ENCODE measurements around the gene TUBG1.
"Not testable (repeated sequence)": the region's sequence is repeated elsewhere in the genome, so short reads cannot be mapped to it uniquely, and the experiment has no call there.

The TUBG1 gene

DNA sequence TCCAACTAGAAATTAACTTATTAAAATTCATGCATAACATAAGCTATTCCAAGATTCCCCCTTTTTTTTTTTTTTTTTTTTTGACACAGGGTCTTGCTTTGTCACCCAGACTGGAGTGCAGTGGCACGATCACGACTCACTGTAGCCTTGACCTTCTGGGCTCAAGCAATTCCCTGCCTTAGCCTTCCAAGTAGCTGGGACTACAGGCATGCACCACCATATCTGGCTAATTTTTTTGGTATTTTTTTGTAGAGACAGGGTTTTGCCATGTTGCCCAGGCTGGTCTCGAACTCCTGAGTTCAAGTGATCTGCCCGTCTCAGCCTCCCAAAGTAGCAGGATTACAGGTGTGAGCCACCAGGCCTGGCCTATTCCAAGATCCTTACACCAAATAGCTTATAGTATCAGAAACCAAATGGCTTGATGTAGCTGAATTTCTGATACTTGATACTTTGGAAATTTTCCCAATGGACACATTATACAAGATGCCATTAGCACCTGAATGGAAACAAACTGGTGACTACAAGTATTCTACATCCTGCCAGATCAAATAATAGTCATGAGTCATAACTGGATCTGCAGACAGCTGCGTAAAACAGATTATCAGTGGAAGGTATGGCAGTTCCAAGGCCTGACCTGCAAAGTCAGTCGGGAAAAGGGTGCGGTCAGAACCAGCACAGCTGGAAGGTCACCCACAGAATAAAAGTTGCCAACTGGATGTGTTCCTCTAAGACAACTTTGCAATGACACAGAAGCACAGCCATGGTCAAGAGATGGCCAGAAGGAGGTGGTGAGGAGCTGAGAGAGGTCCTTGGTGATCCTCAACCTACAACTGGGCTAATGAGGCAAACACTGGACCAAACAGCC lies 14.5 kb downstream of the TUBG1 start:
- no peak overlapping the region for H3K27ac Mint-ChIP-seq
- no peaks in the 10 kb centered on the region for H3K36me3 Mint-ChIP-seq
- H3K4me3 Mint-ChIP-seq = no peak overlapping the region
- no peak for DNase-seq
- peaks cover 0 to 8% of the 10 kb centered on the region in 2 donors for H3K27me3 Mint-ChIP-seq
- H3K9me3 Mint-ChIP-seq = no peaks in the 10 kb centered on the region
- no peak for ATAC-seq (replicated peaks)
- peaks cover 3 to 5% of the 10 kb centered on the region in 2 donors for H3K4me1 Mint-ChIP-seq

DNA sequence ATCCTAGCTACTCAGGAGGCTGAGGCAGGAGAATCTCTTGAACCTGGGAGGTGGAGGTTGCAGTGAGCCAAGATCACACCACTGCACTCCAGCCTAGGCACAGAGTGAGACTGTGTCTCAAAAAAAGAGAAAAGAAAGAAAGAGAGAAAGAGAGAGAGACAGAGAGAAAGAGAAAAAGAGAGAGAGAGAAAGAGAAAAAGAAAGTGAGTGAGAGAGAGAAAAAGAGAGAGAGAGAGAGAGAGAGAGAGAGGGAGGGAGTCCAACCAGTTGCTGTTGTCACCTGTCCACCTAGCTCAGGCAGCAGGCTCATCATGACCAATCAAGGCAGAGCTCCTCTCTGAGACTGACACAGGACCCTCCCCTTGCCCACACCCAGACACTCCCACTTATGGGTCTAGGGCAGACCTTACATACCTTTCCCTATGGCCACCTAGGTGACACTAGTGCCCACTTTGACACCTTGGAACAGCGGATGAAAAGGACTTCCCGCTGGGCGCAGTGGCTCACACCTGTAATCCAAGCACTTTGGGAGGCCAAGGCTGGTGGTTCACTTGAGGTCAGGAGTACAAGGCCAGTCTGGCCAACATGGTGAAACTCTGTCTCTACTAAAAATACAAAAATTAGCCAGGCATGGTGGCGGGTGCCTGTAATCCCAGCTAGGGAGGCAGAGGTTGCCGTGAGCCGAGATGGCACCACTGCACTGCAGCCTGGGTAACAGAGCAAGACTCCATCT lies 17.7 kb downstream of the TUBG1 start:
- ATAC-seq (replicated peaks); DNase-seq; H3K4me1 Mint-ChIP-seq; H3K4me3 Mint-ChIP-seq; H3K27ac Mint-ChIP-seq; H3K36me3 Mint-ChIP-seq; H3K27me3 Mint-ChIP-seq; H3K9me3 Mint-ChIP-seq: not testable (repeated sequence)

DNA sequence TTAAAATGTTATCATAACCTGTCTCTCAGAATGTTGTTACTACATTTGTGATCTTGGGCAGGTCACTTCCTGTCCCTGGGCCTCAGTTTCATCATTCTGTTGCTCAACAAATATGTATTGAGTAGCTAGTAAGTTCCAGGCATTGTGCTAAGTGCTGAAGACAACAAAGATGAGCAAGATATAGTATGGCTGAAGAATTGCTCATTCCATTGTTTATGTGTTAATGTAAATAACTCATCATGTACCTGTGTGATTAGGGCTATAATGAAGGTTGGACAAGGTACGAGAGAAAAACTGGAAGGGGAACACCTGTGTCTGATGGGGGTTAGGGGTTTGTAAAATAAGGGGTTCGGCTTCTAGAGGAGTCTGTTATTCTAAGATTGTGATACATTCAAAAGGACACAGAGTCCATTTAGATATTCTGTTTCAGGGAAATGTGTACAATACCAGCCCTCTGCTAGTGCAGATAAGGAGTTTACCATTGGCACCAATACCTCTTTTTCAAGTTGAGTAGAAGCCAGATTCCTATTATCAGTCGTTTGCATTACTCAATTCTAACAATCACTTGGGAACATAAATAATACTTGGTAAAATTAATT lies 20.0 kb downstream of the TUBG1 start:
- H3K36me3 Mint-ChIP-seq = no peaks in the 10 kb centered on the region
- H3K27me3 Mint-ChIP-seq = peaks cover 4 to 8% of the 10 kb centered on the region in 2 donors
- DNase-seq (no peak), ATAC-seq (replicated peaks) (no peak)
- H3K4me1 Mint-ChIP-seq = no peaks in the 10 kb centered on the region
- H3K4me3 Mint-ChIP-seq = no peak overlapping the region
- H3K27ac Mint-ChIP-seq = no peak overlapping the region
- no peaks in the 10 kb centered on the region for H3K9me3 Mint-ChIP-seq

DNA sequence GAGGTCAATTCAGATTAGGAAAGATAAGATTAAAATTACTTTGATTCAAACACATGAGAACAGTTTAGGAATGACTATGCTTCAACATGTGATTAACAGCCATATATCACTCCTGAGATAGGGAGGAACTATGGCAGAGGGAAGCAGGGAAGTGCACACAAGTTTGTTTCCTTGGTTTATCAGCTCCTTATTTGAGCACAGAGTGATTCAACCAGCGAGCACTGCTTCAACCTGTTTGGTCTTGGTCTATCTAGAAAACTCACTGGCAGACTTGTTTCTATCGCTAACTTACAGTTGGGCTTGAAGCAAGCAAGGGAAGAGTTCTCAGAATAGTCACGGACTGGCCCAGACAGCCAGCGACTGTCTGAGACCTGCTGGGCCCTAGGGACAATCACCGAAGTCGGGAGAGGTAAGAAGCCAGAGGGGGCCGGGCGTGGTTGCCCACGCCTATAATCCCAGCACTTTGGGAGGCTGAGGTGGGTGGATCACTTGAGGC lies 23.5 kb downstream of the TUBG1 start:
- ATAC-seq (replicated peaks) = no peak
- Mint-ChIP-seq H3K27ac (no peak overlapping the region), H3K9me3 (no peaks in the 10 kb centered on the region), H3K27me3 (peaks cover 0 to 4% of the 10 kb centered on the region in 2 donors), H3K36me3 (no peaks in the 10 kb centered on the region), H3K4me3 (no peak overlapping the region), H3K4me1 (no peaks in the 10 kb centered on the region)
- no peak for DNase-seq

DNA sequence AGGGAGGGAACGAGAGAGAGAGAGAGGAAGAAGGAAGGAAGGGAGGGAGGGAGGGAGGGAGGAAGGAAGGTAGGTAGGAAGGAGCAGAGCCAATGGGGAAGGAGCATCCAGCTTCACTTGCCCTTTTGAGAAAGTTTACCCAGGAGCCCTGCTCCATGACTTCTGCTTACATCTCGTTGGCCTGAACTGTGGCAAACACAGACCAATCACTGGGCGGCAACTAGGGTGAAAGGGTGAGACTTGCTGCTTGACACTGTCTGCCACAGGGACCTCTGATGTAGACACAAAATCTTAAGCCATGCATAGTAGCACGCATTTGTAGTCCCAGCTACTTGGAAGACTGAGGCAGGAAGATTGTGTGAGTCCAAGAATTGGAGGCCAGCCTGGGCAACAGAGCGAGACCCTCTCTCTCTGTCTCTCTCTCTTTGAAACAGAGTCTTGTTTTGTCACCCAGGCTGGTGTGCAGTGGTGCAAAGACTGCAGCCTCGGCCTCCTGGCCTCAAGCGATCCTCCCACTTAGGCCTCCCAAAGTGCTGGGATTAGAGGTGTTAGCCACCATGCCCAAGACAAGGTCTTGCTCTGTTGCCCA lies 30.1 kb downstream of the TUBG1 start:
- no peak for DNase-seq
- no peak for ATAC-seq (replicated peaks)
- H3K9me3 Mint-ChIP-seq = no peaks in the 10 kb centered on the region
- peaks cover 13 to 16% of the 10 kb centered on the region in 2 donors for H3K27me3 Mint-ChIP-seq
- H3K36me3 Mint-ChIP-seq = no peaks in the 10 kb centered on the region
- no peak overlapping the region for H3K4me3 Mint-ChIP-seq
- H3K4me1 Mint-ChIP-seq = no peaks in the 10 kb centered on the region
- no peak overlapping the region for H3K27ac Mint-ChIP-seq

DNA sequence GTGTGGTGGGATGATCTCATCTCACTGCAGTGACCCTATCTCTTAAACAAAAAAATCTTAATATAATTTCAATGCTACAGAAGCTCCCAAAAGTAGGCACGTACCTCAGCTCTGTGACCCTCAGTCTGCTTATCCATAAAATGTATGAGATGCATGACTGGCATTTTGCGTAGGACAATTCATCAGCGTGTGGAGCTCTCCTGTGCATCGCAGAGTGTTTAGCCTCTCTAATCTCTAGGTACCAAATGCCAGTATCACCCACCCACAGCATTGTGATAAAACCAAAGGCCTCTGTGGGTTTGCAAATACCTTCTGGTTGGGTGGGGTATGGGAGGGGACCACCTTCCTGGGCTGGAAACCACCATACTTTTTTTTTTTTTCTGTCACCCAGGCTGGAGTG lies 30.6 kb downstream of the TUBG1 start:
- Mint-ChIP-seq H3K4me1 (no peaks in the 10 kb centered on the region), H3K4me3 (no peak overlapping the region), H3K27ac (no peak overlapping the region), H3K9me3 (no peaks in the 10 kb centered on the region), H3K36me3 (no peaks in the 10 kb centered on the region), H3K27me3 (peaks cover 14 to 17% of the 10 kb centered on the region in 2 donors)
- ATAC-seq (replicated peaks) (no peak), DNase-seq (no peak)

DNA sequence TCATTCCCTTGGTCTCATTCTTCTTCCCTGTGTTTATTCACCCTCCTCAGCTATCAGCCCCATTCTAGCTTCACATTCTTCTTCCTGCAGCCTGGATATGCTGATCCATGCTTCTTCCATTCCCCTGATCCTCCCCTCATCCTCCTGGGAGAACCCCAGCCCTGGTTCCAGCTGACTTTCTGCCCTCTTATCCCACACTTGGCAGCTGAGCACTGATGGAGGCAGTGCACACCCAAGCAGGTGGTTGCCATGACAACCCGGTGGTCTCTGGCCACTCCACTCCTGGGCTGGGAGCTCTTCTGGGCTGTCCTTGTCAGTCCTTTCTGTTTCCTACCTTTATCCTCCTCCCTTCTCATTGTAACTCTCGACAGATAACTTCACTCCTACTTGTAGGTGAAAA lies 32.9 kb downstream of the TUBG1 start:
- Mint-ChIP-seq H3K27ac (no peak overlapping the region), H3K27me3 (peaks cover 18 to 26% of the 10 kb centered on the region in 2 donors), H3K4me3 (no peak overlapping the region), H3K4me1 (no peaks in the 10 kb centered on the region), H3K9me3 (no peaks in the 10 kb centered on the region), H3K36me3 (no peaks in the 10 kb centered on the region)
- DNase-seq (no peak), ATAC-seq (replicated peaks) (no peak)

DNA sequence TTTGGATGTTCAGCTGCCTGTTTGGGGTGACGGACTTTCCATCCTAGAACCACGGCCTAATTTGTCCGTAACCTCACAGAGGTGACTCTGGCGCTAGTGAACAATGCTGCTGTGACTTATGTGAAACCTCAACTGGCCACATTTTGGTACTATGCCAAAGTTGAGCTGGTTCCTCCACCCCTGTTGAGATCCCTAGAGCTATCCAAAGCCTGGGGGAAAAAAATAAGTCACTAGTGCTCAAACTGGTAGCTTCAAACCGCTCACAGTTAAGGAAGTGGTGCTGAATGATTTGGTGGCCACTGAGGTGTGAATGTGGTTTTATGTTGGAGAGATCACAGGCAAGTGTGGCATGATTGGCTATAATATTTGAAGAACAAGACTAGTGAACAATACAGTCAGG lies 38.3 kb downstream of the TUBG1 start:
- H3K9me3 Mint-ChIP-seq = peaks cover 0 to 1% of the 10 kb centered on the region in 2 donors
- DNase-seq (peak; percentile 21), ATAC-seq (replicated peaks) (peak; percentile 76 to 88)
- no peak overlapping the region for H3K4me3 Mint-ChIP-seq
- H3K4me1 Mint-ChIP-seq = peaks cover 9% of the 10 kb centered on the region in 2 donors
- no peak overlapping the region for H3K27ac Mint-ChIP-seq
- H3K27me3 Mint-ChIP-seq = peaks cover 30 to 54% of the 10 kb centered on the region in 2 donors
- no peaks in the 10 kb centered on the region for H3K36me3 Mint-ChIP-seq

DNA sequence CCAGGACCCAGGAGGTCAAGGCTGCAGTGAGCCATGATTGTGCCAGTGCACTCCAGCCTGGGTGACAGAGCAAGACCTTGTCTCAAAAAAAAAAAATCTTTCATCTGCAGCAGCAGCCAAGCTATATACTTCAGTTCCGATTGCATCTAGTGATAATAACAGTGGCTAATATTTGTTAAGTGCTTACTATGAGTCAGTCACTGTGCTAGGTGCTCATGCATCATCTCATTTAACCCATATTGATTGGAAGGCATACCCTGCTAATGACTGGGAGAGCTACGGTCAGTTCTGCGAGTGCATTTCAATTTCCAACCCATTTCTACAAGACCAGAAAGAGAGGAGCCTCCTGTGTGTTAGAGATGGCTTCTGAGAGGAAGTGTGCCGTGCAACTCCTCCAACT lies 41.9 kb downstream of the TUBG1 start:
- Mint-ChIP-seq H3K4me3 (no peak overlapping the region), H3K27me3 (peaks cover 41 to 74% of the 10 kb centered on the region in 2 donors), H3K9me3 (peaks cover 0 to 1% of the 10 kb centered on the region in 2 donors), H3K4me1 (peaks cover 25 to 40% of the 10 kb centered on the region in 2 donors), H3K36me3 (no peaks in the 10 kb centered on the region), H3K27ac (no peak overlapping the region)
- ATAC-seq (replicated peaks) (no peak), DNase-seq (no peak)

DNA sequence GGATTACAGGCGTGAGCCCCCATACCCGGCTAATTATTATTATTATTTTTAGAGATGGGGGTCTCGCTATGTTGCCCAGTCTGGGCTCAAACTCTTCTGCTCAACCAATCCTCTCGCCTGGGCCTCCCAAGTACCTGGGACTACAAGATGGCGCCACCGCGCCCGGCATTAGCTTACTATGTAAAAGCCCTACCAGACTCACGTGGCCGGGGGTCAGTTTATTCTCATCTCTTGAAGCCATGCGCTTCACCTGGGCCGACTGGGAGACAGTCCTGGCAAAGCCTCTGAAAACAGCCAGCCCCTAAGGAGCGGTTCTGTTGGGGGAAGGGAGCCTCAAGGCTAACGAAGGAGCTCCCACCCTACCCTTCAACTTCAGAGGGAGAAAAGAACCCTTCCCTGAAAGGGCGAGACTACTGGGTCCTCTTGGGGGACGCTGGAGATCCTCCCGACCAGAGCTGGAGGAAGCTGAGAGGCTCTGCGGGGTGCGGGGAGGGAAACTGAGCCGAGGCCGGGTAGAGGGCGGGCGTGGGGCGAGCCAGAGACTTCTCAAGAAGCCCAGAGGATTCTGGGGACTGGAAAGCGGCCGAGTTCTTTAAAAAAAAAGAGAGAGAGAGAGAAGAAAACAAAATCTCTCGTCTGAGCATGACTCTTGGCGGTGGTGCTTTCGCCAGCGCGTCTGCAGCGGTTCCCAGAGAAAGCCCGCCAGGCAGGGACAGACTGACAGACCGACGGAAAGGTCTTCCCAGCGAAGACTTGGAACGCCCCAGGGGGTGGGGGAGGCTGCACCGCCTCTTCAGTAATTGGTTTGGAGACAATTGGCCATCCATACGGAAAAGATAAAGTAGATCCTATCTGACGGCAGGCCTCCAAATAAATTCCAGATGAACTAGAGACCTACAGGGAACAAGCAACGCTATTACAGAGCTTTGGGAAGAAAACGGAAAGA lies 44.0 kb downstream of the TUBG1 start:
- H3K27ac Mint-ChIP-seq = peak overlapping the region; percentile 9
- H3K4me1 Mint-ChIP-seq = peaks cover 23 to 45% of the 10 kb centered on the region in 2 donors
- no peak for ATAC-seq (replicated peaks)
- peak overlapping the region; percentile 61 to 74 for H3K4me3 Mint-ChIP-seq
- peaks cover 38 to 70% of the 10 kb centered on the region in 2 donors for H3K27me3 Mint-ChIP-seq
- peaks cover 1 to 5% of the 10 kb centered on the region in 2 donors for H3K9me3 Mint-ChIP-seq
- no peak for DNase-seq
- H3K36me3 Mint-ChIP-seq = no peaks in the 10 kb centered on the region

DNA sequence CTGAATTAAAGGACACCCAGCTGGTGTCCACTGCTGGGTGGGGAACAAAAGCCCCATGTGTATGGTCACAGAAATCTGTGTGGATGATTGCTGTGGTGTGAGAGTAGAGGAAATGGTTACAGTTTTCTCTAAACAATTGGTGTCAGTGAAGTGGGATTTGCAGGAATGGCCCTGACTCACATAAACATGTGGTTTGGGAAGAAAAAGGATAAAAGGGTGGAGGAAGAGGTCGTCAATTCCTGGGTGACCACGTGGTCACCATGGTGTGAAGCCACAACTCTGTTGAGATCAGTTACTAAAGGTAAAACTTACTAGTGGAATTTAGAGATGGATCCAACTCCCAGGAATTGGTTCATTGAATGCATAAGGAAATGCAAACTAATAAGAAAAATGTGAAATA lies 46.0 kb downstream of the TUBG1 start:
- peaks cover 0 to 5% of the 10 kb centered on the region in 2 donors for H3K9me3 Mint-ChIP-seq
- H3K36me3 Mint-ChIP-seq = peaks cover 2 to 3% of the 10 kb centered on the region in 2 donors
- DNase-seq (no peak), ATAC-seq (replicated peaks) (no peak)
- H3K27ac Mint-ChIP-seq = no peak overlapping the region
- peaks cover 37 to 51% of the 10 kb centered on the region in 2 donors for H3K27me3 Mint-ChIP-seq
- H3K4me3 Mint-ChIP-seq = no peak overlapping the region
- peaks cover 26 to 62% of the 10 kb centered on the region in 2 donors for H3K4me1 Mint-ChIP-seq

DNA sequence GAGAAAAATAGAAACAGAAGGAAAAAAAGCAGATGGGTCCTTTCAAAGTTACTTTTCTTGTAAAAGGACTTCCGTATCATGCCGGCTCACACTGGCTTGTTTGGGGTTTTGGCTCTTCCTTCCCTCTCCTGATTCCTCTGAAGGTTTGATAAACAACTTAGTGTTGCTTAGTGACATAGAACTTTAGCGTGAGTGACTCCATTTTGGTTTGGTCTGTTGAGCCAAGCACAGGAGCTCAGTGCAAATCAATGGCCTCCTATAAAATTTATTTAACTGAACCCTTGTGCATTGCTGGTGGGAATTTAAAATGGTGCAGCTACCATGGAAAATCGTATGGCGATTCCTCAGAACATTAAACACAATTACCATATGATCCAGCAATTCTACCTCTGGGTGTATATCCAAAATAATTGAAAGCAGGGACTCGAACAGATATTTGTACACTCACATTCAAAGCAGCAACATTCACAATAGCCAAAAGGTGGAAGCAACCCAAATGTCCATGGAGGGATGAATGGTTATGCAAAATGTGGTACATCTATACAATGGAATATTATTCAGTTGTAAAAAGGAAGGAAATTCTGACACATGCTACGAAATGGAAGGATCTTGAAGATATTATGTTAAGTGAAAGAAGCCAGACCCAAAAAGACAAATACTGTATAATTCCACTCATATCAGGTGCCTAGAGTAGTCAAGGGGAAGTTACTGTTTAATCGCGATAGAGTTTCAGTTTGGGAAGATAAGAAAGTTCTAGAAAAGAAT lies 48.5 kb downstream of the TUBG1 start:
- DNase-seq (no peak), ATAC-seq (replicated peaks) (no peak)
- peaks cover 0 to 5% of the 10 kb centered on the region in 2 donors for H3K9me3 Mint-ChIP-seq
- peaks cover 26 to 62% of the 10 kb centered on the region in 2 donors for H3K4me1 Mint-ChIP-seq
- H3K27ac Mint-ChIP-seq = peak overlapping the region; percentile 77
- peaks cover 28 to 37% of the 10 kb centered on the region in 2 donors for H3K27me3 Mint-ChIP-seq
- H3K36me3 Mint-ChIP-seq = peaks cover 2 to 15% of the 10 kb centered on the region in 2 donors
- peak overlapping the region; percentile 38 to 92 for H3K4me3 Mint-ChIP-seq

Data from stimulated activated naive B cell treated with anti-CD40 and anti-IgM and Interleukin-4, amounts not matched to agents 10 μg/mL and 1 μg/mL and 100 μg/mL, for 72 hours (primary cell).